ENCODE measurements around the gene FXYD5. TPM values are rescaled to one million over a fixed set of nuclear protein-coding genes. Genes with fewer than 3 reads are reported as not detected.
A peak's percentile ranks its signal among the peaks of the same experiment; 100 is the strongest.

Gene FXYD5
- total RNA-seq, 1 experiment from 2014 or later: 123 TPM

- Histone ChIP-seq H3K9me3 (ENCODE audit: control insufficient read depth in 1 of 2, insufficient read depth in 1 of 2, low read depth in 1 of 2, low read length in 2 of 2) (no peaks in the 10 kb centered on the region), H3K4me3 (replicated peaks in 1 of 2; ENCODE audit: low read depth in 1 of 2, low read length in 2 of 2) (no peak overlapping the region), H2AFZ (ENCODE audit: low read depth, low read length, poor library complexity, severe bottlenecking) (no peak overlapping the region), H3K36me3 (ENCODE audit: control insufficient read depth in 1 of 2, insufficient read depth in 2 of 2, low read length in 2 of 2) (no peaks in the 10 kb centered on the region), H3K27ac (ENCODE audit: low read depth, low read length) (no peak overlapping the region), H3K79me2 (ENCODE audit: insufficient read depth, low read length) (peaks cover 12% of the 10 kb centered on the region; the same call in 1 of the 2 replicates), H3K27me3 (ENCODE audit: insufficient read depth, low read length) (no peaks in the 10 kb centered on the region), H4K20me1 (ENCODE audit: insufficient read depth) (no peaks in the 10 kb centered on the region), H3K4me2 (ENCODE audit: low read length) (no peak overlapping the region), H3K9me2 (ENCODE audit: insufficient read depth) (no peaks in the 10 kb centered on the region), H3K4me1 (ENCODE audit: control insufficient read depth in 1 of 2, insufficient read depth in 2 of 2, low read length in 2 of 2) (peaks cover 9 to 32% of the 10 kb centered on the region in 2 experiments), H3K9ac (ENCODE audit: low read length) (no peak overlapping the region)
- intact Hi-C loops (cut with micrococcal nuclease): no loop called here
- no peak for TF ChIP-seq TCF7L2 (IDR thresholded peaks at IDR 0.05; ENCODE audit: borderline replicate concordance, extremely low read depth, insufficient read depth, insufficient read length)
- TF ChIP-seq CBX3 (IDR thresholded peaks at IDR 0.05; ENCODE audit: low read depth): no peak
- TF ChIP-seq POLR2A (IDR thresholded peaks at IDR 0.05; ENCODE audit: borderline replicate concordance, extremely low read depth, insufficient read depth, insufficient read length): no peak
- TF ChIP-seq POLR2AphosphoS5 (IDR thresholded peaks at IDR 0.05; ENCODE audit: low read depth, low read length): no peak
- TF ChIP-seq, protein P1, sequence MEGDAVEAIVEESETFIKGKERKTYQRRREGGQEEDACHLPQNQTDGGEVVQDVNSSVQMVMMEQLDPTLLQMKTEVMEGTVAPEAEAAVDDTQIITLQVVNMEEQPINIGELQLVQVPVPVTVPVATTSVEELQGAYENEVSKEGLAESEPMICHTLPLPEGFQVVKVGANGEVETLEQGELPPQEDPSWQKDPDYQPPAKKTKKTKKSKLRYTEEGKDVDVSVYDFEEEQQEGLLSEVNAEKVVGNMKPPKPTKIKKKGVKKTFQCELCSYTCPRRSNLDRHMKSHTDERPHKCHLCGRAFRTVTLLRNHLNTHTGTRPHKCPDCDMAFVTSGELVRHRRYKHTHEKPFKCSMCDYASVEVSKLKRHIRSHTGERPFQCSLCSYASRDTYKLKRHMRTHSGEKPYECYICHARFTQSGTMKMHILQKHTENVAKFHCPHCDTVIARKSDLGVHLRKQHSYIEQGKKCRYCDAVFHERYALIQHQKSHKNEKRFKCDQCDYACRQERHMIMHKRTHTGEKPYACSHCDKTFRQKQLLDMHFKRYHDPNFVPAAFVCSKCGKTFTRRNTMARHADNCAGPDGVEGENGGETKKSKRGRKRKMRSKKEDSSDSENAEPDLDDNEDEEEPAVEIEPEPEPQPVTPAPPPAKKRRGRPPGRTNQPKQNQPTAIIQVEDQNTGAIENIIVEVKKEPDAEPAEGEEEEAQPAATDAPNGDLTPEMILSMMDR (IDR thresholded peaks at IDR 0.05 in 2 of 3, conservative IDR thresholded peaks at IDR 0.05 in 1 of 3; ENCODE audit: borderline replicate concordance in 1 of 3, insufficient read depth in 1 of 3, low read depth in 2 of 3, low read length in 2 of 3): no peak
- DNase-seq (ENCODE audit: low read depth, low spot score): no peak
- ChIA-PET RAD21 (ENCODE audit: low non-redundant PET in 1 of 2, low total read pairs in 2 of 2, uncharacterized antibody in 2 of 2, unreplicated experiment in 2 of 2) (no interaction called here), POLR2A (no interaction called here), CTCF (no interaction called here)
- no peak for ATAC-seq
- BruUV-seq (replicated peaks): no TSS peak
Measured at GRCh38 chr19:35150445-35150844, 4.1 kb upstream of the FXYD5 start.

GRCh38 chr19:35151273-35152065, 3.1 kb upstream of the FXYD5 start:
- Histone ChIP-seq H3K9me2 (ENCODE audit: insufficient read depth) (no peaks in the 10 kb centered on the region), H3K4me2 (ENCODE audit: low read length) (no peak overlapping the region), H3K4me1 (ENCODE audit: control insufficient read depth in 1 of 2, insufficient read depth in 2 of 2, low read length in 2 of 2) (peaks cover 8 to 41% of the 10 kb centered on the region in 2 experiments), H3K27me3 (ENCODE audit: insufficient read depth, low read length) (no peaks in the 10 kb centered on the region), H3K79me2 (ENCODE audit: insufficient read depth, low read length) (peaks cover 22% of the 10 kb centered on the region; the same call in 1 of the 2 replicates), H3K27ac (ENCODE audit: low read depth, low read length) (no peak overlapping the region), H4K20me1 (ENCODE audit: insufficient read depth) (no peaks in the 10 kb centered on the region), H3K9ac (ENCODE audit: low read length) (no peak overlapping the region), H3K4me3 (replicated peaks in 1 of 2; ENCODE audit: low read depth in 1 of 2, low read length in 2 of 2) (no peak overlapping the region), H2AFZ (ENCODE audit: low read depth, low read length, poor library complexity, severe bottlenecking) (no peak overlapping the region), H3K36me3 (ENCODE audit: control insufficient read depth in 1 of 2, insufficient read depth in 2 of 2, low read length in 2 of 2) (no peaks in the 10 kb centered on the region; a peak in 1 of 4 replicates), H3K9me3 (ENCODE audit: control insufficient read depth in 1 of 2, insufficient read depth in 1 of 2, low read depth in 1 of 2, low read length in 2 of 2) (no peaks in the 10 kb centered on the region)
- ChIA-PET POLR2A (interaction anchor here (0.7 kb wide), 1 partner anchor 30 kb away, joined by 3 read pairs; no protein-coding TSS in a partner anchor), CTCF (interaction anchor here (1.0 to 1.5 kb wide), 3 partner anchors 9 to 37 kb away, joined by 3 to 9 read pairs (median 7); partner anchors contain the start of gene FXYD7), RAD21 (ENCODE audit: low non-redundant PET in 1 of 2, low total read pairs in 2 of 2, uncharacterized antibody in 2 of 2, unreplicated experiment in 2 of 2) (no interaction called here)
- DNase-seq (ENCODE audit: low read depth, low spot score): no peak
- no TSS peak for BruUV-seq (replicated peaks)
- ATAC-seq: no peak
- intact Hi-C loops (cut with micrococcal nuclease): no loop called here
- TF ChIP-seq, protein P2, sequence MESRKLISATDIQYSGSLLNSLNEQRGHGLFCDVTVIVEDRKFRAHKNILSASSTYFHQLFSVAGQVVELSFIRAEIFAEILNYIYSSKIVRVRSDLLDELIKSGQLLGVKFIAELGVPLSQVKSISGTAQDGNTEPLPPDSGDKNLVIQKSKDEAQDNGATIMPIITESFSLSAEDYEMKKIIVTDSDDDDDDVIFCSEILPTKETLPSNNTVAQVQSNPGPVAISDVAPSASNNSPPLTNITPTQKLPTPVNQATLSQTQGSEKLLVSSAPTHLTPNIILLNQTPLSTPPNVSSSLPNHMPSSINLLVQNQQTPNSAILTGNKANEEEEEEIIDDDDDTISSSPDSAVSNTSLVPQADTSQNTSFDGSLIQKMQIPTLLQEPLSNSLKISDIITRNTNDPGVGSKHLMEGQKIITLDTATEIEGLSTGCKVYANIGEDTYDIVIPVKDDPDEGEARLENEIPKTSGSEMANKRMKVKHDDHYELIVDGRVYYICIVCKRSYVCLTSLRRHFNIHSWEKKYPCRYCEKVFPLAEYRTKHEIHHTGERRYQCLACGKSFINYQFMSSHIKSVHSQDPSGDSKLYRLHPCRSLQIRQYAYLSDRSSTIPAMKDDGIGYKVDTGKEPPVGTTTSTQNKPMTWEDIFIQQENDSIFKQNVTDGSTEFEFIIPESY (IDR thresholded peaks at IDR 0.05; ENCODE audit: extremely low read depth, insufficient replicate concordance, low read length): no peak
- TF ChIP-seq ZFX (IDR thresholded peaks at IDR 0.05) (no peak), EZH2phosphoT487 (IDR thresholded peaks at IDR 0.05; ENCODE audit: borderline replicate concordance) (no peak), POLR2A (IDR thresholded peaks at IDR 0.05; ENCODE audit: borderline replicate concordance, extremely low read depth, insufficient read depth, insufficient read length) (no peak), RAD21 (IDR thresholded peaks at IDR 0.05; ENCODE audit: low read depth) (no peak), POLR2AphosphoS5 (IDR thresholded peaks at IDR 0.05; ENCODE audit: low read depth, low read length) (no peak), SP1 (IDR thresholded peaks at IDR 0.05; ENCODE audit: low read depth) (no peak)
- TF ChIP-seq, protein P1 (IDR thresholded peaks at IDR 0.05 in 2 of 3, conservative IDR thresholded peaks at IDR 0.05 in 1 of 3; ENCODE audit: borderline replicate concordance in 1 of 3, insufficient read depth in 1 of 3, low read depth in 2 of 3, low read length in 2 of 3): 0 out of 6 replicates have a peak, but pooled peaks of 1 of the 3 experiments have one; percentile 13
